ENCODE measurements around the gene FBXO42. TPM values are rescaled to one million over a fixed set of nuclear protein-coding genes. Genes with fewer than 3 reads are reported as not detected.

Gene FBXO42
- total and polyA plus RNA-seq, 2 of the 8 experiments (the other 6 are each of a cell fraction or from before 2014, with no cell fraction given), result 15.1 to 17.0 TPM

DNA sequence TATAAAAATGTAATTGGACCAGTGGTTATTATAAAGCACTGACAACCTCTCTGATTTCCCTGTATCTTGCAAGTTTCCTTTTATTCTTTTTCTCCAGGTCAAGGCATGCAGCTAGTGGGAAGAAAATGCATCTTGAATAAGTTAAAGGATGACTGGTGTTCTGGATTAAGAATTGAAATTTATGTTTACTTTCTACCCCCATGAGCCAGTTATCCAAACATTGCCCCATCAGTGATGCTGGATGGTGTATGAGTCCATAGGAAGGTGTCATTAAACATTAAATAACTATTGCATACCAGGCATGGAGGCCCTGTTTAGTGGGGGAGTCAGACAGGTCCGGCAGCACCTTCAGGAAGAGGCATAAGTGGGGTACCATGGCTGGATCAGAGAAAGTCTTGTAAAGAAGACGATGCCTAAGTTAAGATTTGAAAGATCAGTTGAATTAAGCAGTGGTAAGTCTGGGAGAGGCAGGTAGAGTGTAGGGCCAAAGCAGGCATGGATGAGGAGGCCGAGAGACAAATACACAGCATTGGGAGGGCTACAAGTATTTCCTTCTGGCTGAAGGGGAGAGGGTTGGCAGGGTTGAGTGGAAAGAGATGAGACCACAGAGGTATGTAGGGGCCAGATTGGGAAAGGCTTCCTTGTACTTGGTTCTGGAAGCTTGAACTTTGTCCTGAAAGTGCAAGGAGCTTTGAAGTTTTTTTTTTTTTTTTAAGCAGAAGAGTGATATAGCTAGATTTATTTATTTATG is 20.4 kb upstream of the FBXO42 start:
- POLR2A ChIA-PET (ENCODE audit: partially characterized antibody), result interaction anchor here (0.8 to 1.3 kb wide), 5 partner anchors 9 to 300 kb away, joined by 3 to 4 read pairs (median 3); no protein-coding TSS in a partner anchor
- Histone ChIP-seq H3K27ac (ENCODE audit: low read depth, low read length) (no peak overlapping the region), H3K56ac (replicated peaks; ENCODE audit: insufficient read length, low read depth, low read length) (no peak overlapping the region), H2BK5ac (ENCODE audit: low read depth, low read length) (no peak overlapping the region), H4K8ac (ENCODE audit: extremely low read depth, insufficient read depth, low read length) (no peak overlapping the region), H2BK20ac (ENCODE audit: low read length) (no peak overlapping the region), H3K79me1 (ENCODE audit: low read depth, low read length) (peaks cover 10% of the 10 kb centered on the region), H3K14ac (ENCODE audit: insufficient read length) (no peak overlapping the region), H3K9ac (replicated peaks in 1 of 4; ENCODE audit: extremely low read depth in 1 of 4, low read depth in 3 of 4, low read length in 3 of 4) (no peak overlapping the region), H2AK5ac (ENCODE audit: low read depth, low read length) (no peak overlapping the region), H3K9me3 (ENCODE audit: insufficient read depth in 2 of 2, low read depth in 1 of 2, low read length in 1 of 2) (no peaks in the 10 kb centered on the region), H3K4me2 (ENCODE audit: insufficient read depth in 1 of 2, low read depth in 2 of 2, low read length in 2 of 2) (no peak overlapping the region), H2BK15ac (ENCODE audit: low read length) (no peak overlapping the region), H4K91ac (replicated peaks; ENCODE audit: insufficient read length, low read length) (no peak overlapping the region), H3K79me2 (ENCODE audit: control insufficient read depth in 1 of 2, insufficient read depth in 2 of 2, low read length in 2 of 2) (peaks cover 48 to 95% of the 10 kb centered on the region in 2 experiments), H3K4ac (replicated peaks; ENCODE audit: insufficient read length, low read depth, low read length) (no peak overlapping the region), H2BK120ac (replicated peaks; ENCODE audit: low read depth, low read length) (no peak overlapping the region), H3K27me3 (replicated peaks in 1 of 4; ENCODE audit: control insufficient read depth in 3 of 4, extremely low read depth in 1 of 4, insufficient read depth in 3 of 4, low read length in 3 of 4) (no peaks in the 10 kb centered on the region), H3K18ac (ENCODE audit: extremely low read depth, low read length) (no peak overlapping the region), H3K23me2 (ENCODE audit: low read depth, low read length) (peaks cover 4% of the 10 kb centered on the region; the same call in 1 of the 2 replicates), H3K4me1 (replicated peaks in 1 of 4; ENCODE audit: control insufficient read depth in 3 of 4, insufficient read depth in 4 of 4, low read length in 3 of 4) (peaks cover 2 to 11% (median 7%) of the 10 kb centered on the region in 4 experiments; a peak in 5 of 7 replicates), H2BK12ac (ENCODE audit: low read depth, low read length) (no peak overlapping the region), H3K23ac (ENCODE audit: insufficient read length) (no peak overlapping the region), H4K5ac (ENCODE audit: insufficient read length, low read depth, low read length) (no peak overlapping the region), H3K4me3 (ENCODE audit: extremely low read depth in 1 of 4, insufficient read depth in 2 of 4, low read depth in 3 of 4, low read length in 4 of 4) (no peak overlapping the region), H4K20me1 (replicated peaks in 1 of 2; ENCODE audit: control insufficient read depth in 1 of 2, insufficient read depth in 2 of 2, low read length in 2 of 2) (peaks cover 18 to 35% of the 10 kb centered on the region in 2 experiments), H3K36me3 (ENCODE audit: control insufficient read depth in 2 of 4, insufficient read depth in 4 of 4, low read length in 3 of 4) (peaks cover 0 to 2% (median 0%) of the 10 kb centered on the region in 4 experiments; a peak in 1 of 8 replicates), H2AFZ (ENCODE audit: low read length) (no peak overlapping the region)
- CTCF ChIA-PET (ENCODE audit: partially characterized antibody), result interaction anchor here (0.6 to 1.5 kb wide), 4 partner anchors 10 to 144 kb away, joined by 3 to 4 read pairs (median 4); no protein-coding TSS in a partner anchor
- FAIRE-seq (no peak), DNase-seq (ENCODE audit: low read depth in 1 of 2, low spot score in 2 of 2) (no peak)
- WGBS, 2 experiments (ENCODE audit: extremely low coverage in 1 of 2, insufficient coverage in 1 of 2, insufficient read length in 1 of 2, insufficient replicate concordance in 2 of 2, low coverage in 1 of 2, low lambda C conversion rate in 2 of 2, missing lambda C conversion rate in 1 of 2), result 87% methylated on average over 3 of the region's 3 CpGs; no CpG with 5 or more reads in 1 of the 2 experiments
- TF ChIP-seq RBBP5 (IDR thresholded peaks at IDR 0.05; ENCODE audit: borderline replicate concordance, low read depth, low read length) (no peak), RNF2 (IDR thresholded peaks at IDR 0.05; ENCODE audit: borderline replicate concordance, low read depth, low read length, missing control alignments, poor library complexity, severe bottlenecking) (no peak), CBX5 (IDR thresholded peaks at IDR 0.05; ENCODE audit: low read depth, low read length) (no peak), CHD2 (IDR thresholded peaks at IDR 0.05; ENCODE audit: low read length) (no peak), ZNF274 (IDR thresholded peaks at IDR 0.05; ENCODE audit: borderline replicate concordance, extremely low read depth, low read length) (no peak), SAP30 (IDR thresholded peaks at IDR 0.05; ENCODE audit: insufficient read depth, insufficient replicate concordance, low read length) (no peak), CTBP2 (IDR thresholded peaks at IDR 0.05; ENCODE audit: borderline replicate concordance, insufficient read depth, insufficient read length, low read length) (no peak), SIN3A (conservative IDR thresholded peaks at IDR 0.05 in 1 of 2, IDR thresholded peaks at IDR 0.05 in 1 of 2; ENCODE audit: low read depth in 1 of 2, low read length in 2 of 2) (no peak), HDAC6 (IDR thresholded peaks at IDR 0.05; ENCODE audit: low read depth, low read length) (no peak), SRF (IDR thresholded peaks at IDR 0.05; ENCODE audit: low read depth, low read length) (no peak), YY1 (IDR thresholded peaks at IDR 0.05; ENCODE audit: low read depth, low read length) (no peak)
